Measurements from ENCODE around the gene C12orf42.

C12orf42 gene

DNA sequence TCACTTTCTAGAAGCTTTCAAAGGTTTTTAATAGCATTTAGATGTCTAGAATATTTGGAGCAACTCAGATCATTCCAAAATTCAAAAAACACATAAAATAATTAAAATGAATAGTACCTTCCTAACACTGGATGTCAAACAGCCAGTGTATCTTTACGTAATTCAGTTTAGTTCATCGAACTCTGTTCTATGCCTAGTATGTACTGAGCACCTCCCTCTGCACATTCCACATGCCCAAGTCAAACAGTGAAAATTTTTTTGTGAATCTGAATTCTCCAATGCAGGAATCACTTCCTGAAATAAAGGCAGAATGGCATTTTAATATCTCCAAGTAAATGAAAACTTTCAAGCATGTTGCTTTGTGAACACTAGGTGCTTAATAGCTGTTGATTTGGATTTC is 192.3 kb downstream of the C12orf42 start:
- no peak overlapping the region for H3K4me3 ChIP-seq (ENCODE audit: low read depth, low read length)
- no peak for DNase-seq (ENCODE audit: low read depth)

DNA sequence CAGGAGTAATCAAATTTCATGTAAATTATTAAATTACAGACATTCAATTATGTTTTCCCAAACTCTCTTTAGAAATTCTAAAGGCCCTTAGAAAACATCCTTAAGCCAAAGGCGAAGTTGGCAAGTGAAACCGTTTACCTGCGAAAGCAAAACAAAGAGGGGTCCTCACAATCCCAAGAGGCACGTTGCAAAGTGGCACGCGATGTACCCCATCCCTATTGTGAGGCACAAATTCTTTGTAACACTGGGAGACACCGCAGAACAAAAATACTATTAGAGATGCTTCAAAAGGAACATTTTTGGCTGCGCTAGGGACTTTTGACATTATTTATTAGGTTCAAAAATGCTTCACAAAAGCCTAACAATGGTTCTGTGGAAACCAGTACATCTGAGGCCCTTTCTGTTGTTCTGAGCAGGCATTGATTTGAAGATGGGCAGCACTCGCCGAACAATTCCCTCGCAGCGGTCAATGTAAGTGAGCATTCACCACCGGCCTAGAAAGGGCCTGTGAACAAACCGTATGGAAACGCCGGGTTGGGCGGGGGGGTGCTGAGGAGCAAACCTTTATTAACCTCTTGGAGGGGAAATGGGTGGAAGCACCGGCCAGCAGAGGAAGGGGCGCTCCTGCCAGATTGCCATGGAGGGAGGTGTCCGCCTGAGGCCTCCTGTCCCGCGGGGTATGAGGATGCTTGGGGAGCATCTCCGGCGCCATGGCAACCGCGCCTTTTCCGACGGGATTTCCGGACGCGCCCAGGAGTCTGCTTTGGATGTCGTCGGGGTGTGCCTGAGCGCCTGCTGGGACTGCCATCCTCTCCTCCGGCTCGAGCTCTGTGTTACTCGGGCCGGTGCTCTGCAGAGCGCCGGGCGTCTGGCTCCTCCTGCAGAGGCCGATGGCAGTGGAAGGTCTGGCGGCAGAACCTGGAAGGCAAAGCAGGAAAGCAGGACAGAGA is 193.9 kb downstream of the C12orf42 start:
- DNase-seq (ENCODE audit: low read depth), result no peak
- H3K4me3 ChIP-seq (ENCODE audit: low read depth, low read length), result no peak overlapping the region

DNA sequence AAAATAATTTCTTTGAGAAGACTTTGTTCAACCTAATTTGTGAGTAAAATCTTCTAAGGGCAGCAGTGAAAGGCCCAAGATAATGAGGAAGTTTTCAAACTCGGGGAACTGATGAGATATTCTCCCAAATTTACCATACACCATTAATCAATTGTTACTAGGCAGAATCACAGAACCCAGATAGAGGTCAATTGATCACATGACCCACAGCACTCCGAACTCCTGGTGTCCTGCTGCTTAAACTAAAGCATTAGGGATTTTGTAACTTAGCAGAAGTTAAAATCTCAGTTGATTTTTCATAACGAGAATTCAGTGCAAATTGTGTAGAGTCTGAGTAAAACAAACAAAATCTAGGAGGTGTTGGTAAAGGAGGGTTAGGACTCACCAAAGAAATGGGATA is 207.8 kb downstream of the C12orf42 start:
- no peak for DNase-seq (ENCODE audit: low read depth)
- H3K4me3 ChIP-seq (ENCODE audit: low read depth, low read length), result no peak overlapping the region

DNA sequence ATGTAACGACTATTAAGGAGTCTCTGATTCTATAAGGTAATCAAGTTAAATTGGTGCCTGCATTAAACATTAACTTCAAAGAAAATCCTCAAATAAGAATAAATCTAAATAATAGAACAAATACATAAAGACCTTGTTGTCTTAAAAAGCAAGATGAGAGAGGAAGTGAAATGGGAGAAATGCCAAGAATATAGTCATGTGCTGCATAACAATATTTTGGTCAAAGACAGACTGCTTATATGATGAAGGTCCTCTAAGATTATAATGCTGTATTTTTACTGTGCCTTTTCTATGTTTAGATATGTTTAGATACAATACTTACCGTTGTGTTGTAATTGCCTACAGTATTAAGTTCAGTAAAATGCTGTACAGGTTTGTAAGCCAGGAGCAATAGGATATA is 213.6 kb downstream of the C12orf42 start:
- no peak overlapping the region for H3K4me3 ChIP-seq (ENCODE audit: low read depth, low read length)
- no peak for DNase-seq (ENCODE audit: low read depth)

DNA sequence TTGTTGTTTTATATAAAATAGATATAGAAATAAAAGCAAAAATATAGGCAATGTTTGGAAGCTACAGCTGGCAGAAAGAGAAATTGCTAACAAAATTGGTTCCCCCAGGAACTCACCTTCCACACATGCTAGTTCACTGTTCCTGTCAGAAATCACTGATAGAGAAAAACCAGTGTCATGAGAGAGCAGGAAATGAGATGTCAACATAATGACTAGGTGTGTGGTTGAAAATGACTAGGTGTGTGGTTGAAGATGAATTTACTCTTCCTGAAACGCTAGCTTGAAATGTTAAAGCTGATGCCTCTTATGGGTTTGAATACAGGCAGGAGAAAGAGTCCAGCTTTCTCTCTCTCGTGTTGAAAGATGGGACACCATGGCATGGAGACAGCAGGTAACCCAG is 216.3 kb downstream of the C12orf42 start:
- DNase-seq (ENCODE audit: low read depth), result no peak
- no peak overlapping the region for H3K4me3 ChIP-seq (ENCODE audit: low read depth, low read length)

DNA sequence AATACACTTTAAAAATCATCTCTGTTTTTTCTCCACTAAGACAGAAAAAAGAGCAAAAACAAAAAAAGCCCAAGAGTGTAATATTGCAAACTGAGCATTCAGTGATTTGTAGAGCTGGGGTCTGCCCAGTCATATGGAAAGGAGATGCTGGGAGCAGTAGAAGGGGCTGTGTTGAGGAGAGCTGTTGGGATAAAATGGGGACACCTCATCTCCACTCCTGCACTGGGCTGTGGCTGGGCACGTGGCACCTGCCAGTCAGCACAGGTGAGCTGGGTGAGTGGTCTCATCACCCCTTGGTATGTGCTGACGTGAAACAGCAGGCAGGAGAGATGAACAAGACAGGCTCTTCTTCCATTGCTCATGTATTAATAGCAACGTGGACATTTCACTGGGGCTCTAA is 217.4 kb downstream of the C12orf42 start:
- H3K4me3 ChIP-seq (ENCODE audit: low read depth, low read length), result no peak overlapping the region
- no peak for DNase-seq (ENCODE audit: low read depth)

DNA sequence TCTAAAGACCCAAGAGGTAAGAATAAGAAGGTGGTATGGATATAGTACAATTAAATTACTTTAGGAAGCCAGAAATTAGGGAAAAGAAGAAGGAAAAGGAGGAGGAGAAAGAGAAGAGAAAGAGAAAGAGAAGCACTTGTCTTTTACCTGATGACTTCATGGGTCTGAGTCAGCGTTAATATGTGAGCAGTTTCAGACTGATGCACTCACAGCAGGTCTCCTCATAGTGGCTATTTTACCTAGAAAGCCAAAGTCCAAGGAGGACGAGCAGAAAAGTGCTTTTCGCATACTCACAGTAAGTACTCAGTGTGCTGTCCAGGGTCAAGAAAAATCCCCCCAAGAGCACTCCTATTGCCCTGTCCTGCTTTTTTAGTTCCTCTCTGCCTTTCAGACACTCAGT is 222.1 kb downstream of the C12orf42 start:
- no peak overlapping the region for H3K4me3 ChIP-seq (ENCODE audit: low read depth, low read length)
- DNase-seq (ENCODE audit: low read depth), result no peak

DNA sequence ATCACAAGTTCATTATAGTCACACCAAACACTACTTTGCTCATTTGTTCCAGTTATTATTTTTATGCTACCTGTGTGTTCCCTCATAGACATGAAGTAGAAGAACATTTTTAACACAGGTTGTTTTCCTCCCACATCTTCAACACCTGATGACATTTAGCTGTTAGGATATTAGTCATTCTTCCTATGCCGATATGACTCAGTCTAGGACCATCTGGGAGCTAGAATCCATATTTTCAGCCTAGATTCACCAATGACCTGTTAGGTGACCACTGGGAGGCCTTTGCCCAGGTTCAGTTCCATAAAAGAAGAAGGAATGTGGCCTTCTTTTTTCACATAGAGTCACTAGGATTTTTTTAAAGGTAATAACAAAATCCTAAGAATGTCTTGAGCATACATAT is 222.8 kb downstream of the C12orf42 start:
- no peak overlapping the region for H3K4me3 ChIP-seq (ENCODE audit: low read depth, low read length)
- DNase-seq (ENCODE audit: low read depth), result no peak

DNA sequence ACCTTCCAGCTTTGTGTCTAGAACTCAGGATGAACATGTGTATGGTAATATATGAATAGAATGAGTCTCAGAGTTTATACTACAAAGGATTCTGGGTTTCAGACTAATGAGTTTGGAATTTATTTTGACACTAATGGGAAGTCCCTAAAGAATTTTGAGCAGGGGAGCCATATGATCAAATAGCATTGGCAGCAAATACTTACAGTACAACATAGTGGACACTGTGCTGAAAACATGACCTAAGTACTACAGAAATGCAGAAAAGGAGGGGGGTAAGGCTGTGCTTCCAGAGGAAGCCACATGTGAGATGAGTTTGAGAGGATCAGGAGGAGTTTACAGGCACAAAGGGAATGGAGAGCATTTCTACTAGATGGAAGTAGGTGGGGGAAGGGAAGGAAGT is 225.8 kb downstream of the C12orf42 start:
- DNase-seq (ENCODE audit: low read depth), result no peak
- H3K4me3 ChIP-seq (ENCODE audit: low read depth, low read length), result no peak overlapping the region

DNA sequence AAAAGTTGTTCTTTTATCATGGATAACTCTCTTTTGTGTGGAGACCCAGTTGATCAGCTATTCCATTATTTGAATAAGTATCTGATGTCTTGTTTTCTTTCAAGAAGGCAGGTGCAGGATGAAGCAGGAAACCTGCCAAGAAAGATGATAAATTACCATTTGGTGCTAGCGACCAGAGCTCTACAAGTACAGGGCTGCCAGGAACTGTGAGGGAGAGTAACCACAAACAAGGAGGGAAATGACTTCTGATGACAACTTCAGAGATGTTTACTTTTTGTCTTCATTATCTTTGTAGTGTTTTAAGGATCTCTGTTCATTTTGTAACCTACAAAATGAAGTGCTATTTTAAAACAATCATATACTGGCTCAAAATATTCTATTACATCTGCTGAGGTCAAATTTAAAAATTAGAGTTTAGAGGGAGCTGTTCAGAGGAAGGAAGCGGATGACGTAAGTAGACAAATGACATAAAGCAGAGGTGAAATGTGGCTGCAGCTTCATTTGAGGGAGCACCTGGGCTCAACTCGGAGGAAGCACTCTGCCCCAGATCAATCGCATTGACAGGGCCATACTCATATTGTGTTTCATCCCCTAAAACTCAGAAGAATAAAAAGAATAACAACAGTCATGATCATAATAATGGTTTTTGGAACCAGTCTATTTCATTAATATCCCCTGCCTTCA is 226.8 kb downstream of the C12orf42 start:
- no peak for DNase-seq (ENCODE audit: low read depth)
- no peak overlapping the region for H3K4me3 ChIP-seq (ENCODE audit: low read depth, low read length)

DNA sequence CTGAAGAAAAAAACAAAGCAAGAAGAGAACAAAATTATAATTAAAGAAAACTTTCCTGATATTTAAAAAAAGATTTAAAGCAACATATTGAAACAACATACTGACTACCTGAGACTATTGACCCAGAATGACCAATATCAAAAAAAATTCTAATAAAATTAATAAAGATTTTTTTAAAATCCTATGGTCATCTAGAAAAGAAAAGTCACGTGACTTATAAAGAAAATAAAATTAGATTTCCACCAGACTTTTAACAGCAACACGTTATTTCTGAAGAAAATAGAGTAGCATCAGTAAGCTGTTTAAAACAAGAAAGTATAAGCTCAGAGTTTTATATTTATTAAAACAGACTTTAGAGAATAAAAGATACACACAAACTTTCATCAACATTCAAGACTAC is 238.0 kb downstream of the C12orf42 start:
- no peak for DNase-seq (ENCODE audit: low read depth)
- no peak overlapping the region for H3K4me3 ChIP-seq (ENCODE audit: low read depth, low read length)
